RWPE2 (cell line): Measurements from ENCODE around the gene SMTN.
"Not testable (repeated sequence)": the region's sequence is repeated elsewhere in the genome, so short reads cannot be mapped to it uniquely, and the experiment has no call there.

ENCODE experiments used
- ATAC-seq: fragments of 200-7000 bp; cut with Tn5 transposase; 3 replicates; pipeline ENCODE4 v1.9.1; 2021; ENCODE audit warnings: low read depth
- DNase-seq: peaks from one replicate; pipeline ENCODE4 v3.0.0-alpha.2; 2020; ENCODE audit warnings: low spot score
- H3K27ac ChIP-seq: fragments of 450-650 bp; 2 replicates; pipeline ENCODE4 v1.5.1; 2017; ENCODE audit warnings: mild to moderate bottlenecking; ENCODE audit not compliant: poor library complexity, severe bottlenecking
- H3K27me3 ChIP-seq: fragments of 250-450 bp; sonication (Bioruptor Pico); 2 replicates; pipeline ENCODE4 v1.5.1; 2021; ENCODE audit warnings: mild to moderate bottlenecking, moderate library complexity; ENCODE audit not compliant: insufficient read depth, poor library complexity, severe bottlenecking
- H3K36me3 ChIP-seq: fragments of 250-450 bp; sonication (Bioruptor Pico); 2 replicates; pipeline ENCODE4 v1.5.1; 2020; ENCODE audit warnings: low read depth, mild to moderate bottlenecking, moderate library complexity
- H3K4me1 ChIP-seq: fragments of 250-450 bp; sonication (Bioruptor Pico); 2 replicates; pipeline ENCODE4 v1.5.1; 2021; ENCODE audit warnings: mild to moderate bottlenecking, moderate library complexity; ENCODE audit not compliant: insufficient read depth, poor library complexity, severe bottlenecking
- H3K4me3 ChIP-seq: fragments of 250-450 bp; sonication (Bioruptor Pico); 2 replicates; pipeline ENCODE4 v1.5.1; 2021; ENCODE audit warnings: mild to moderate bottlenecking, moderate library complexity; ENCODE audit not compliant: severe bottlenecking
- H3K9me3 ChIP-seq: fragments of 250-450 bp; sonication (Bioruptor Pico); 2 replicates; pipeline ENCODE4 v1.5.1; 2021; ENCODE audit warnings: mild to moderate bottlenecking, moderate library complexity; ENCODE audit not compliant: severe bottlenecking
- CTCF ChIP-seq: fragments of 450-650 bp; IDR thresholded peaks from one replicate; pipeline ENCODE4 v1.5.1; 2017; ENCODE audit warnings: mild to moderate bottlenecking, moderate library complexity; ENCODE audit not compliant: poor library complexity, severe bottlenecking

The SMTN gene

GRCh38 chr22:31075961-31076360 lies 5.2 kb upstream of the SMTN start:
- H3K27ac ChIP-seq, result no peak overlapping the region
- DNase-seq (no peak), ATAC-seq (no peak)
- no peak overlapping the region for H3K4me3 ChIP-seq
- H3K4me1 ChIP-seq, result no peaks in the 10 kb centered on the region
- TF ChIP-seq CTCF, result no peak
- H3K36me3 ChIP-seq, result no peaks in the 10 kb centered on the region
- H3K27me3 ChIP-seq, result no peaks in the 10 kb centered on the region
- no peaks in the 10 kb centered on the region for H3K9me3 ChIP-seq

GRCh38 chr22:31077681-31078080 lies 3.4 kb upstream of the SMTN start:
- TF ChIP-seq CTCF, result no peak
- peaks cover under 1% of the 10 kb centered on the region; the same call in 1 of the 2 replicates for H3K36me3 ChIP-seq

GRCh38 chr22:31078389-31078788 lies 2.7 kb upstream of the SMTN start:
- H3K27me3 ChIP-seq, H3K9me3 ChIP-seq, ATAC-seq, H3K27ac ChIP-seq, H3K36me3 ChIP-seq, H3K4me3 ChIP-seq, DNase-seq: not testable (repeated sequence)
- H3K4me1 ChIP-seq, result peaks cover 12% of the 10 kb centered on the region

More at GRCh38 chr22:31077681-31078080, 3.4 kb upstream of the SMTN start:
- Histone ChIP-seq H3K27ac (no peak overlapping the region), H3K9me3 (no peaks in the 10 kb centered on the region), H3K27me3 (no peaks in the 10 kb centered on the region), H3K4me3 (no peak overlapping the region), H3K4me1 (peaks cover 5% of the 10 kb centered on the region)
- DNase-seq (no peak), ATAC-seq (no peak)

- no peak for ATAC-seq
- Histone ChIP-seq H3K4me3 (no peak overlapping the region), H3K9me3 (no peaks in the 10 kb centered on the region), H3K36me3 (peaks cover 15% of the 10 kb centered on the region), H3K27ac (no peak overlapping the region), H3K4me1 (peaks cover 20% of the 10 kb centered on the region), H3K27me3 (no peaks in the 10 kb centered on the region)
- no peak for TF ChIP-seq CTCF
- DNase-seq, result no peak
Measured at GRCh38 chr22:31079095-31079642, 1.9 kb upstream of the SMTN start.

GRCh38 chr22:31080164-31080847 lies 812 bp upstream of the SMTN start:
- DNase-seq (no peak), ATAC-seq (no peak; the same call in 1 of the 3 replicates)
- H3K4me3 ChIP-seq, result peak overlapping the region; percentile 91
- peaks cover 21% of the 10 kb centered on the region for H3K36me3 ChIP-seq
- TF ChIP-seq CTCF, result no peak
- H3K4me1 ChIP-seq, result peaks cover 21% of the 10 kb centered on the region
- H3K9me3 ChIP-seq, result no peaks in the 10 kb centered on the region
- no peaks in the 10 kb centered on the region for H3K27me3 ChIP-seq
- peak overlapping the region; percentile 90 for H3K27ac ChIP-seq
